Fibroblast of lung (primary cell): ENCODE measurements around the gene MTR. TPM values are rescaled to one million over a fixed set of nuclear protein-coding genes. Genes with fewer than 3 reads are reported as not detected.

Source experiments
- DNase-seq, 2 donors: peaks; one replicate each; pipeline versions ENCODE4 v3.0.0 to v3.0.0-alpha.2; 2010; ENCODE audit warnings: low read depth in 2 of 2
- H2AFZ ChIP-seq: 2 replicates; pipeline ENCODE4 v1.5.1; 2012; ENCODE audit warnings: low read length, control low read depth, inconsistent platforms
- H3K27ac ChIP-seq: 2 replicates; pipeline ENCODE4 v1.5.1; 2011; ENCODE audit warnings: low read length, control low read depth; ENCODE audit not compliant: insufficient read depth
- H3K27me3 ChIP-seq: 2 replicates; pipeline ENCODE4 v1.5.1; 2011; ENCODE audit warnings: mild to moderate bottlenecking, low read length; ENCODE audit not compliant: control insufficient read depth, insufficient read depth
- H3K36me3 ChIP-seq: 2 replicates; pipeline ENCODE4 v1.5.1; 2011; ENCODE audit warnings: low read length; ENCODE audit not compliant: control insufficient read depth, insufficient read depth
- H3K4me1 ChIP-seq: 2 replicates; pipeline ENCODE4 v1.5.1; 2011; ENCODE audit warnings: low read length; ENCODE audit not compliant: control insufficient read depth, insufficient read depth; ENCODE audit errors: extremely low read depth
- H3K4me2 ChIP-seq: 2 replicates; pipeline ENCODE4 v1.5.1; 2011; ENCODE audit warnings: low read length, control low read depth; ENCODE audit not compliant: insufficient read depth; ENCODE audit errors: extremely low read depth
- H3K4me3 ChIP-seq, 4 experiments: fragments of 200-600 bp in 1 of 4; sonication (generic) in 1 of 4; replicated peaks in 1 of 4; 2 replicates each; pipeline ENCODE4 v1.5.1; 2011 to 2016; ENCODE audit warnings: low read length in 4 of 4, low read depth in 3 of 4, mild to moderate bottlenecking in 3 of 4, control low read depth in 2 of 4, inconsistent platforms in 1 of 4, mixed read lengths in 1 of 4; ENCODE audit not compliant: insufficient read depth in 1 of 4; ENCODE audit errors: control extremely low read depth in 1 of 4
- H3K79me2 ChIP-seq: 2 replicates; pipeline ENCODE4 v1.5.1; 2012; ENCODE audit warnings: mild to moderate bottlenecking, low read length, inconsistent platforms; ENCODE audit not compliant: control insufficient read depth, insufficient read depth
- H3K9ac ChIP-seq: 2 replicates; pipeline ENCODE4 v1.5.1; 2011; ENCODE audit warnings: mild to moderate bottlenecking, low read length, control low read depth; ENCODE audit not compliant: insufficient read depth
- H3K9me3 ChIP-seq: 2 replicates; pipeline ENCODE4 v1.5.1; 2012; ENCODE audit warnings: low read depth, low read length; ENCODE audit not compliant: control insufficient read depth, insufficient read depth
- H4K20me1 ChIP-seq: 2 replicates; pipeline ENCODE4 v1.5.1; 2011; ENCODE audit warnings: low read length; ENCODE audit not compliant: control insufficient read depth, insufficient read depth; ENCODE audit errors: extremely low read depth
- EZH2 ChIP-seq: IDR thresholded peaks from 2 replicates; pipeline ENCODE4 v1.5.1; 2012; ENCODE audit warnings: low read length, control low read depth, mild to moderate bottlenecking; ENCODE audit errors: missing control alignments
- polyA plus RNA-seq, 2 donors: library from polyadenylated mRNA; depleted of rRNA in 1 of 2; stranded (reverse) in 1 of 2; unstranded in 1 of 2; fragments of >200 nt; gene quantifications; 2 replicates each; pipeline ENCODE4 v1.2.1, GENCODE V29; 2011 to 2012; ENCODE audit warnings: missing spikeins in 1 of 2
- total RNA-seq: library from RNA; depleted of rRNA; stranded (reverse); fragments of >200 nt; gene quantifications from 2 replicates; pipeline ENCODE4 v1.2.1, GENCODE V29; 2014
- TF ChIP-seq, protein P1 (sequence below), 2 donors: IDR thresholded peaks in 1 of 2; conservative IDR thresholded peaks in 1 of 2; 1 replicate in 1 of 2; 2 replicates in 1 of 2; pipeline ENCODE4 v1.5.1; 2011 to 2012; ENCODE audit warnings: low read length in 2 of 2, control low read depth in 1 of 2, inconsistent platforms in 1 of 2, low read depth in 1 of 2, mild to moderate bottlenecking in 1 of 2

The MTR gene
- total and polyA plus RNA-seq, 2 donors (not counting 1 experiment from before 2014, with no cell fraction given), result 20.0 to 32.2 TPM

DNA sequence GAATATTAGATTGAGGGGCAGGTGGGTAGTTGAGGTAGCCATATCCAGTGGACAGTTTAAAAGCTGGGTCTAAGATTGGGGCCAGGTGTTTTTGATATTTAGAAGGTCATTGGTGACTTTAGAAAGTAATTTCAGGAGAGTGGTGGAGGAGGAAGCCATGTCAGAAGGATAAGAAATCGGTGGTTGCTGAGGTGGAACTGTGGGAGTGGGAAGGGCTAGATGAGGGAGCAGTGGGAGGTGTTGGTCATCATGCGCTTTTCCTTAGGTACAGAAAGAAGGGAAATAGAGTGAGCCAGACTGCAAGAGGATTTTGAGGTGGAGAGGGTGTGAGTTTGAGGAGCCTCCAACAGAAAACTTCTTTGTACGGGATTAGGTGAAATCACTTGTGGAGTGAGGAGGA lies 7.2 kb downstream of the MTR start:
- Histone ChIP-seq H3K9ac (no peak overlapping the region), H3K36me3 (no peaks in the 10 kb centered on the region), H2AFZ (no peak overlapping the region), H3K4me2 (no peak overlapping the region), H3K4me3 (no peak overlapping the region), H3K27ac (no peak overlapping the region), H4K20me1 (no peaks in the 10 kb centered on the region), H3K4me1 (no peaks in the 10 kb centered on the region), H3K27me3 (no peaks in the 10 kb centered on the region), H3K9me3 (no peaks in the 10 kb centered on the region), H3K79me2 (peaks cover 7% of the 10 kb centered on the region)
- no peak for DNase-seq
- TF ChIP-seq, protein P1, sequence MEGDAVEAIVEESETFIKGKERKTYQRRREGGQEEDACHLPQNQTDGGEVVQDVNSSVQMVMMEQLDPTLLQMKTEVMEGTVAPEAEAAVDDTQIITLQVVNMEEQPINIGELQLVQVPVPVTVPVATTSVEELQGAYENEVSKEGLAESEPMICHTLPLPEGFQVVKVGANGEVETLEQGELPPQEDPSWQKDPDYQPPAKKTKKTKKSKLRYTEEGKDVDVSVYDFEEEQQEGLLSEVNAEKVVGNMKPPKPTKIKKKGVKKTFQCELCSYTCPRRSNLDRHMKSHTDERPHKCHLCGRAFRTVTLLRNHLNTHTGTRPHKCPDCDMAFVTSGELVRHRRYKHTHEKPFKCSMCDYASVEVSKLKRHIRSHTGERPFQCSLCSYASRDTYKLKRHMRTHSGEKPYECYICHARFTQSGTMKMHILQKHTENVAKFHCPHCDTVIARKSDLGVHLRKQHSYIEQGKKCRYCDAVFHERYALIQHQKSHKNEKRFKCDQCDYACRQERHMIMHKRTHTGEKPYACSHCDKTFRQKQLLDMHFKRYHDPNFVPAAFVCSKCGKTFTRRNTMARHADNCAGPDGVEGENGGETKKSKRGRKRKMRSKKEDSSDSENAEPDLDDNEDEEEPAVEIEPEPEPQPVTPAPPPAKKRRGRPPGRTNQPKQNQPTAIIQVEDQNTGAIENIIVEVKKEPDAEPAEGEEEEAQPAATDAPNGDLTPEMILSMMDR (conservative IDR thresholded peaks at IDR 0.05 in 1 of 2, IDR thresholded peaks at IDR 0.05 in 1 of 2; ENCODE audit: low read depth in 1 of 2, low read length in 2 of 2), result no peak
- no peak for TF ChIP-seq EZH2

DNA sequence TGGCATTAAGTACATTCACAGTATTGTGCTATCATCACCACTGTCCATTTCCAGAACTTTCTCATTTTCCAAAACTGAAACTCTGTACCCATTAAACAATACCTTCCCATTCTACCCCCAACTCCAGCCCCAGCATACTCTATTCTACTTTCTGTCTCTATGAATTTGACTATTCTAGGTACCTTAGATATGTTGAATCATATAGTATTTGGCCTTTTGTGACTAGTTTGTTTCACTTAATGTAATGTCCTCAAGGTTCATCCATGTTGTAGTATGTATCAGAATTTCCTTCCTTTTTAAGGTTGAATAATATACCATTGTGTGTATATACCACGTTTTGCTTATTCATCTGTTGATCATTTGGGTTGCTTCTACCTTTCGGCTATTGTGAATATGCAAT lies 11.5 kb downstream of the MTR start:
- H3K36me3 ChIP-seq, result no peaks in the 10 kb centered on the region
- H3K4me2 ChIP-seq, result no peak overlapping the region
- H4K20me1 ChIP-seq, result no peaks in the 10 kb centered on the region
- no peak overlapping the region for H2AFZ ChIP-seq
- TF ChIP-seq, protein P1 (conservative IDR thresholded peaks at IDR 0.05 in 1 of 2, IDR thresholded peaks at IDR 0.05 in 1 of 2; ENCODE audit: low read depth in 1 of 2, low read length in 2 of 2), result no peak
- no peak for TF ChIP-seq EZH2
- H3K4me1 ChIP-seq, result peaks cover 4% of the 10 kb centered on the region
- H3K9me3 ChIP-seq, result no peaks in the 10 kb centered on the region
- no peak for DNase-seq
- H3K79me2 ChIP-seq, result no peaks in the 10 kb centered on the region
- no peak overlapping the region for H3K4me3 ChIP-seq
- H3K27me3 ChIP-seq, result no peaks in the 10 kb centered on the region
- H3K9ac ChIP-seq, result no peak overlapping the region
- no peak overlapping the region for H3K27ac ChIP-seq

DNA sequence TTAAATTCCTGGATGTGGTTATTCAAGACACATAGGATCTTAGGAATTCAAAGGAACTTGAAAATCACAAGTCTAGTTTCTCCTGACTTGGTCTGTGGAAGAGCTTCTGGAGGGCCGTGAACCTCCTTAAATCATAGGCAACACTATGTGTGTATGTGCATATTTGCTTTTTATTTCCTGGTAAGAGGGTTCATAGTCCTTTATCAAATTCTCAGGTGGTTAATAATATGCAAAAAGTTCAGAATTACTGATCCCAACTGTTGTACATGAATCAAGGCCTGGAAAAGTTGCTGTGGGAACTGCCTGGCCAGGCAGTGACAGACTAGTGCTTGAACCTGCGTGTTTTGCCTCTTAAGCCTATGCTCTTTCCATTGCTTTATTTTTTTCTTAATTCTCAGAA lies 12.9 kb downstream of the MTR start:
- no peaks in the 10 kb centered on the region for H3K27me3 ChIP-seq
- DNase-seq, result peak in 1 of 2 donors; percentile 16
- H4K20me1 ChIP-seq, result no peaks in the 10 kb centered on the region
- H3K27ac ChIP-seq, result no peak overlapping the region
- H3K4me1 ChIP-seq, result peaks cover 4% of the 10 kb centered on the region
- no peak overlapping the region for H3K4me3 ChIP-seq
- no peaks in the 10 kb centered on the region for H3K9me3 ChIP-seq
- no peaks in the 10 kb centered on the region for H3K79me2 ChIP-seq
- TF ChIP-seq, protein P1 (conservative IDR thresholded peaks at IDR 0.05 in 1 of 2, IDR thresholded peaks at IDR 0.05 in 1 of 2; ENCODE audit: low read depth in 1 of 2, low read length in 2 of 2), result no peak
- TF ChIP-seq EZH2, result no peak
- no peaks in the 10 kb centered on the region for H3K36me3 ChIP-seq
- no peak overlapping the region for H3K4me2 ChIP-seq
- H3K9ac ChIP-seq, result no peak overlapping the region
- no peak overlapping the region for H2AFZ ChIP-seq
